Stimulated activated CD8-positive, alpha-beta memory T cell treated with anti-CD3 and anti-CD28 coated beads, Interleukin-7, amount 100 ng/mL, for 4 hours (primary cell): ENCODE data around the gene PPP1R1C.

Experiments
- DNase-seq, 2 donors: peaks; one replicate each; pipeline ENCODE4 v3.0.0-alpha.2; 2020; ENCODE audit warnings: low read depth in 2 of 2

PPP1R1C gene

DNA sequence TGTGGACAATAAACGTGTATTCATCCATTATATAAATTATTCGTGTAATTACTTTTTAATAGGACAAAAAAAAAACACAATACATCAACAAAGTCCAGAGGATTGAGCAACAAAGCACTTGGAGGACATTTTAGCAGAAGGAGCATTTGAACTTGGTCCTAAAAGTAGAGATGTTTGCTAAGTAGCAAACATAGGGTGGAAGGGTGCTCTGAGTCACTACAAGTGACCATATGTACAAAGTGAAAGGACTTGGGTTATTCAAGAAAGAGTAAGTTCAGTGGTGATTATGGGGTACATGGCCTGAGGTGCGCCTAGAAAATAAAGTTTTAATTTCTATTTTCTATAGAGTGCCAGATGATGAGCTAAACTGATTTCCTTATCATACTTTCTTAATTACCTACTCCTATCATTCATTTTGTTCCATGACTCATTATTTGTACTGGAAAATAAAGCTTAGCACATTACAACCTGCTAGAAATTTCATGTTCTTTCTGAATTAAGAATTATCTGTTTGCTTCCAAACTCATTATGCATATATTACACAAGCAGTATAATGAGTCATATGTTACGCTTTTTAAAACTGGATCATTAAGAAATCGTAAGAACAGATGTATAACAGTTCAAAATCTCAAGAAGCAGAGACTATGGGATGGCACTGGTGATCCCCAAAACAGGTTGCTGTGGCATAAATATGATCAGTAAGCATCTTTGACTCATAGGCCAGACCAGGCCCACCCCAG, 13.1 kb upstream of the PPP1R1C start:
- DNase-seq, result no peak

DNA sequence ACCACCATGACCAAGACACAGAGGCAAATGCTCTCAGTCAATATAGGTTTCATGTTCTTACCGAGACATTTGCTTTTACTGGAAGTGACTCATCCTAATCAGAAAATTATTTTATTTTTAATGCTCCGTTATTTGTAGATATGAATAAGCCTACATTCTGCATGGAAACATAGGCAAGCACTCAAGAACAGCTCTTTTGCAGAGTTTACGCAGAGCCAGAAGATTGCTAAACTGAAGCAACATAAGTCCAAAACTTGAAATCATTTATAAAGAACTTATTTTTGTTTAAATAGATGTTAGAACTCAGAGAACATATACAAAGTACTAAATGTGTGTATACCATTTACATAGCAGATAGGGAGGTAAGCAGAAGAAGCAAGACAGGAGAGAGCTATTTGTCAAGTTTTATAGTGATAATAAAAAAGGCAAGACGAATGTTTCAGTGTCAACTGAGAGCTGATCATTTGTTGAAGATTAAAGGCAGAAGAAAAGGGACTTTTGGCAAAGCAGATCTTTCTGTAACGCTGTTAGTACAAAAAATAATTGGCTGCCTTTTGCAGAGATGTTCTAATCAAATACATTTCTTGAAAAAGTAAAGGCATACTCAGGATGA, 12.4 kb upstream of the PPP1R1C start:
- no peak for DNase-seq

DNA sequence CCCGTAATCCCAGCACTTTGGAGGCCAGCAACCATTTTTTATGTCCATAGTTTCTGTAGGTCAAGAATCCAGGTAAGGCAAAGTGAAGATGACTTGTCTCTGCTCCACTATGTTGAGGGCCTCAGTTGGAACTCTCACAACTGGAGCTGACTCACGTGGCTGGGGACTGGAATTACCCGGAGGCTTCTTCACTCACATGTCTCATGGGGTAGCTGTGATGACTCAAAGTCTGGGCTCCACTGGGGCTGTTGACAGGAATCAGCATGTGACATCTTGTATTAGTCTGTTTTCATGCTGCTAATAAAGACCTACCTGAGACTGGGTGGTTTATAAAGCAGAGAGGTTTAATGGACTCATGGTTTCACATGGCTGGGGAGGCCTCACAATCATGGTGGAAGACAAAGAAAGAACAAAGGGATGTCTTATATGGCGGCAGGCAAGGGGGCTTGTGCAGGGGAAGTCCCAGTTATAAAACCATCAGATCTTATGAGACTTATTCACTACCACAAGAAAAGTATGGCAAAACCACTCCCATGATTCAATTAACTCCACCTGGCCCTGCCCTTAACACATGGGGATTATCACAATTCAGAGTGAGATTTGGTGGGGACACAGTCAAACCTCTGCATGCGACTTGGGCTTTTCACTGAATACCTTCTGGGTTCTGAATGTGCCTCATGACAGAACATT, 7.8 kb upstream of the PPP1R1C start:
- DNase-seq, result no peak

DNA sequence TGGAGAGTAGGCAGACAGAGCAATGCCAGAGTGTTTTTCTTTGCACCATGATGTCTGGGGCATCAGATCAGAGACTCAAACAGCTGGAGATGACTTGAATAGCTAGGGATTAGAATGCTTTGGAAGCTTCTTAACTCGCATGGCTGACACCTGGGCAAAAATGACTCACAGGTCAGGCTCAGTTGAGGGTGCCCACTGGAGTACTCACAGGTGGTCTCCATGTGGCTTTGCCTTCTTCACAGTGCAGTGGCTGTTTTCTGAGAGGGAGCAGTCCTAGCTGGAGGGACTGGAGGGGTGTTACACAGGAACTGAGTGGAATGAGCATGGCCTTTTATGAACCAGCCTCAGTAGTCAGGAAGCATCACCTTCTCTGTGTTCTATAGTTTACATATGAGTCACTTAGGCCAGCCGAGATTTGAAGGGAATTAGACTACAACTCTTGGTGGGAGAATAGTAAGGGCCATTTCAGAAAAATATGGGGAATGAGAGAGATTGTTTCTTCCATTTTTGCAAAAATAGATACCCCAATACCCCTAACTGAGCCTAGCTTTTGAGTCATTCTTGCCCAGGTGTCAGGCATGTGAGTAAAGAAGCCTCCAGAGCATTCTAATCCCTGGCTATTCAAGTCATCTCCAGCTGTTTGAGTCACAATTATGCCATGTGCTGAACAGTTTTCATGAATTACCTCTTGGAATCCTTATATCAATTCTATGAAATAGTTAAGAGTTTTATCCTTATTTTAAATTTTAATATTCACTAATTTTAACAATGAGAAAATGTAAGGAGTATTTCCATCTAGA, 7.1 kb upstream of the PPP1R1C start:
- DNase-seq, result no peak

DNA sequence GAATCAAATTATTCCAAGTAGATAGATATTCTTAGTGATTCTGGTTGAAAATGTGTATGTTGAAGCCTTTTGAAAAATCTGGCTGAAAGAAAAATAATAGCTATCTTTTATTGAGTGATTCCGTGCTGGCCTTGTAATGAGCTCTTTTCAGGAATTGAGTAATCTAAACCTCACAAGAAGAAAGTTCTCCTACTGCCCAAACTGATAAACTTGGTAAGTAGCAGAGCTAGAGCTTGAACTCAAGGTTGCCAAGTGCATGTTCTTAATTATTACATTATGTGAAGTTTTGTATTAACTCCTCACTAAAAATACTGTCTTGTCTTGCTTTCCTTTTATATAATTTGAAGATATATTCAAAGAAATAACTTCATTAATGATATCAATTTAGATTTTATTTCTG, 1.6 kb upstream of the PPP1R1C start:
- no peak for DNase-seq

DNA sequence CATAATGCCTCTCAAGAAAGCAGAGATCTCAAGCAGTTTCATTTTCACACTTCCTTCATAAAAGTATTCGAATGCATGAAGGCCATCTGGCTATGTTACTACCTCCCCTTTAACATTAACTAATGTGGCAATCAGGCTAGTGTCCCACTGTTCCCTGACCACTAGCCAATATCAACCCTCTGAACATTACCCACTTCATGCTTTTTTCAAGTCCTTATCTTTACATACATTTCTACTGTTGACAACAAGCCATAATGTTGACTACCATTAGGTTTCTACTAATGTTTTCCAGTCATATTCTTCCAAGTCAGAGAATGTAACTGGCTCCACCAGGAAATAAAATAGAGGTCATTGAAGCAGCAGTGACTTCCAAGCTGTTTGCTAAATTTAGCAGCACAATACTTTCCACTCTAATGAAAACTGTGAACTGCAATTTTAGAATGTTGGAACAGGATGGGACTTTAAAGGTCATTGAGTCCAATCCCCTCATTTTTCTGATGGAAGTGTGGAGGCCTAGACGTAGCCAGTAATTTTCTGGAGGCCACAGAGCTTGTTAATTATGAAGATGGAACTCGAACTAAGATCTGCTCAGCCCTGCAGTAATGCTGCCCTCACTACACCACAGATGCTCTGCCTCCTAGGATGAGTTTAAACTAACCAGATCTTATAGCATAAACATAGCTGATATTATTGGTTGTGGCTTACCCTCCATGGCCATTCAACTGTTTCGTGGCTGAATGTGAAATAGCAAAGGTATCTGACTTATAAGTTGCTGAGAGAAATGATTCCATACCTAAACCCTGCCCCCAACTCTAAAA, 630 bp upstream of the PPP1R1C start:
- DNase-seq, result no peak

DNA sequence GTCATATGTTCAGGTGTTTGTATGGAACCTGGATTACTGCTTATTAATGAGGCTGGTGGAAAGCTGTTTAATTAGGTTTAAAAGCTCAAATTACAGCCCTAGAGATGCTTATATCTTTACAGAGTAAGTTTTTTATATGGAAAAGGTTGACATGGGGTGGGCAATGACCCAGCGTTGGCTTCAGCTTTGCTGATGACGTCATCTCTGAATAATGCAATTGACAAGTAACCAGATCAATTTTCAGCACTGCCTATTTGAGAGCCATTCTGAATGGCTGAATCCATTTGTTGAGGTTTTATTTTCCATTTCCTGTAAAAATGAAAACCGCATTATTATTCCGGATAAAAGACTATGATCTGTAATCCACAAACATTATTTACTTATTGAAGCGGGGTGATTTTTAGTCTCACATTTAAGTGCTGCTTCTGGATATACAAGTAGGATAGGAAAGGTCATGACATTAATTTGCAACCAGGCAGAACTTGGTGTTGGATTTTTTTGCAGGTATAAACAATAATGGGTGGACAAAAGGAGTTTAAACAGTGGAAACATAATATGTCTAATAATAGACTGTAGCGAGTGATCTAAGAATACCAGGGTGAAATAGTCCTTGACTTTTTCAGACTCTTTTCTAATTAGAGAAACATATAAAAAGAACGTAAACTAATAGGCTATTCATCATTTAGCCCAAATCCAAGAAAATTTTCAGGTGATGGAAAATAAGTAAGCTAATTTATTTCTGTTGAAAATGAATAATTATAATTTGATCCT, 2.7 kb downstream of the PPP1R1C start:
- DNase-seq, result no peak

DNA sequence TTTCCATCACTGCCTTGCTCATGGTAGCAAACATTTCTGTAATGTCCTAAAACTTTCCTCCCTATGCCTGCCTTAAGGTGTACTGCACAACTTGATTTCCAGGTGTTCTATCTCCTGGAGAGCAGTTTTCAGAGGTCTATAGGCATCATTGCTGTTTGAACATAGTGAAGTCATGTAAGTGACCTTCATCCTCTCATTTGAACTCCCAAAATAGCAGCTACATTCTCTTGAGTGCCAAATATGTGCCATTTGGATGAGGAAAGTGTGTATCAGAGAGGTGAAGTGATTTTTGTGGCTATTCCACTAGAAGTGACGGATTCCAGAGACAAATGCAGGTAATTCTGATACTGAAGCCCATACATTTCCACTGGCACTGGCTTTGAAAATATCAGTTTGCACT, 3.4 kb downstream of the PPP1R1C start:
- no peak for DNase-seq

DNA sequence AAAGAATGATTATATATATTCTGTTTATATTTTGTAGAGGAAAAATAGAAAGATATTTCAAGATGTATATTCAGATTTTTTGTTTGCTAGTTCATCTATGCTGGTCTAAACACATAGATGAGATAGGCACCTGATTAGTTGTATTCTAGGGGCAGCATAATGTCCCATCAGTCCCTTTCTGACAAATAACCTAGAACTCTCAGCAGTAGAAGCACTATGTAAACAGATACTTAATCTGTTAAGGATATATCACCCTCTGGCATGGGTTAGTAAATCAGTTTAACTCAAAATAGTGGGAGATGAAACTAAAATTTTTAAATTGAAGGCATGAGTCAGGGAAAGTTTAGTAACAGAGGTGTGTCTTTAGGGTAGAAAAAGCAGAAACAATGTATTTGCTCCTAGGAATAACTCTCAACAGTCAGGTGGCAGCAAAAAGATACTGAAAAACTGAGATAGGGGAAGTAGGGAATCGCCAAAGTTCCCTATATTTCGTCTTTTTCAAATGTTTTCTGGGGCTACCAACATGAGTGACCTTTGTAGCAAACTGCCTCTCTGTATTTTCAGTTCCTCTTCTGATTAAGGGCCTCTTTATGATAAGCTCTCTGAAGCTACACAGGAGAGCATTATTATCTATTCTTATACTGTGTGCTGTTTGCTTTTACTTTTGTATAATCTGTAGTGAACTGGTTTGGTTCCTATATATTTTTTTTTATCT, 5.7 kb downstream of the PPP1R1C start:
- no peak for DNase-seq

DNA sequence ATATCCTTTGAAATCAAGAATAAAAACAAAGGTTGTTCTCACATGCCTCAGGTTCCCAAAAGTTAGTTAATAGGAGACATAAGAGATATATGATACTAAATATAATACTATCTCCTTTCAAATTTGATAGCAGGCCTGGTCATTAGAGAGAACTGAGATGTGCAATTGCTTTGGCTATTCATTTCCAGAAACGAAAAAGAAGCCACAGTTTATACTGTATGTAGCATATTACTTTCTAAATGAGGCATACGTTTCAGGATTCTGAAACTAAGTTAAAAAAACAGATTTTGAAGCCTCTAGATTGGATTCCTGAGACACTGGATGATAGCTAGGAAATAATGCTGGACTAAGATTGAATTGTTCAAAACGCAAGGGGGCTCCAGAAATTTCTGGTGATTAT, 7.1 kb downstream of the PPP1R1C start:
- DNase-seq, result no peak

DNA sequence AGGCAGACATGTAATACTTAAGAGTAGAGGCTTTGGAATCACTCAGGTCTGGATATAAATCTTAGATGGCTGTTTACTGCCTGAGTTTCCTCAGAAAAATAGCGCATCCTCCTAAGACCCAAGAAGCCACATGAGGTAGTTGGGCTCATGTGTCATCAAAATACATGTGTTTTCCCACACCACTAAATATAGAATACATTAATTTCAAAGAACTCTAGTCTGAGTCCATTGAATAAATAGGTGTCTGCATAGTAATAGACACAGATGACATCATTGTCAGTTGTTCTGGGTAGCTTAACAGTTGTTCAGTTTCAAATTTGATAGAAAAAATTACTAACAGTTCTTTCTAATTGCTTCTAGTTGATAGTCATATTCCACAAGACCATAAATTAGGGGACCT, 9.6 kb downstream of the PPP1R1C start:
- no peak for DNase-seq

DNA sequence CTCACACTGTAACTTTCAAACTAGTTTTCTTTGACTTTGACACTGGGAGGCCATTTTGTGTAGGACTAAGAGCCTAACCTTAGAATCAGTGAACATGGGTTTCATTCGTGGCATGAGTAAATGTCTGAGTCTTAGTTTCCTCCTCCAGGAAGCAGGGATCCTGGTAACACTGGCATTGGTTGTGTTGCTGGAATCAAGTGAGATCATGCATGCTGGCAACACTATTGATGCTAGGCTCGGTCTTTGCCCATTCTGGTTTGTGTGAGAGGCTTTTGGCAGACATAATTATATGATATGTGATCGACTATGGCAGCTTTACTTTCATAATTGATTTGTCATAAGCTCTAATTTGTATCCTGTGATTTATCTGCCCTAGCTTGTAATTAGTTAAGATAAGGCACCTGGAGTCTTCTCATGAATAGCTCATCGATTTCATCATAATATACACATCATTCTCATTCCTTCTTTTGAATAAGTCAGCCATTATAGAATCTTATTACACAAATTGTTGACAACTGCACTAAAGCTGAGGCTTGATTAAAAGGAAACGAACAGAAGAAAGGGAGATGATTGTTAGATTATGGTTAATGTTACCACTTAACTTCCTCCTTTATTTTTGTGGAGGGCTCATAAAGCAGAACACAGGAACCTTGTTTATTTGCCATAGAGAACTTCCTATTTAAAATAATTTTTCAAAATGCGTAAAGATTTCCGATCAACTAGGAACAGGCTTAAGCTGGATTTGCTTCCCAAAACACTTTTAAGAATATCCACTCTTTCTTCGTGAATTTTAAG, 12.6 kb downstream of the PPP1R1C start:
- no peak for DNase-seq

DNA sequence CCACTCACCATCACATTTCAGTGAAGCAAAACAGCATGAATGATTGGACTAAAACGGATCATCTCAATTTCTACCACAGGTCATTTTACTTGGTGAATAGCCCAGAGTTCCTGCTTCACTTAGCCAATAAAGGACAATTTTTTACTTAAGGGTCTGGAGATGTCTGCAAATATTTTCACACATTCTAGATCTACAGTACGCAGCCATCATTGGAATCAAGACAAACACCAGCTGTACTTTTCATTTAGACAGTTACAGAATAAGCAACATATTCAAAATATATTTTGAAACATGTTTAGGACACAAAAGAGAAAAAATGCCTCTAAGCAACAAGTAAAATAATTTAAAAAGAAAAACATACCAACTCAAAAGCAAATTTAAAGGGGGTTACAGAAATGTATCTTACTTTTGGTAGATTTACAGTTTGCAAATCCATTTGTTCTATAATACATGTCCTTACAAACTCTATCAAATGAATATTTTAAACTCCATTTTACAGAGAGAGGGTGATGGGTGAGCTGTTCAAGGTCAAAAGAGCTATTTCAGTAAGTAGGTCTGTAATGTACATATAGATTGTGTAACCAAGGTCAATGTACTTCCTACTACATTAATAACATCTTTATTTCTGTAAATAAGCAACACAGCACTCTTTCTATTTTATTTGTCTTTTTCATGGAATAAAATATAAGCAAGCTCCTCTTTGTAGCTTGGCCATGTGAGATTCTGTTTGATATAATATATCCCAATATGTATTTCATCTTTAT, 13.4 kb downstream of the PPP1R1C start:
- DNase-seq, result no peak

DNA sequence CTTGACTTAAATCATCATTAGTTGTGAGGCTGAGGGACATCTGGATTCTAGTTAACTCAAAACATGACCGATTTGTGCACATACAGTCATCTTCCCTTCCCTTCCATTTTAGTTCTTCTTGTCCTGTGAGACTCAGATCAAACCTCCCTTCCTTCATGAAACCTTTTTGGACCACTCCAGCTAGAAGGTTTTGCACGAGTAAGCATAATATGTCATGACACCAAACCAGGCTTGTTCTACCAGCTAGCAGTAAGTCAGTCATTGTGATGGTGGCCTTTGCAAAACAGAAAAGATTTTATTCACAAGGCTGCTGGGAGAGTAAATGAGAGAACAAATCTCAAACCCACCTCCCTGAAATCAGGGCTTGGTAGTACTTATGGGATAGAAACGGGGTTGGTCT, 14.3 kb downstream of the PPP1R1C start:
- DNase-seq, result no peak

DNA sequence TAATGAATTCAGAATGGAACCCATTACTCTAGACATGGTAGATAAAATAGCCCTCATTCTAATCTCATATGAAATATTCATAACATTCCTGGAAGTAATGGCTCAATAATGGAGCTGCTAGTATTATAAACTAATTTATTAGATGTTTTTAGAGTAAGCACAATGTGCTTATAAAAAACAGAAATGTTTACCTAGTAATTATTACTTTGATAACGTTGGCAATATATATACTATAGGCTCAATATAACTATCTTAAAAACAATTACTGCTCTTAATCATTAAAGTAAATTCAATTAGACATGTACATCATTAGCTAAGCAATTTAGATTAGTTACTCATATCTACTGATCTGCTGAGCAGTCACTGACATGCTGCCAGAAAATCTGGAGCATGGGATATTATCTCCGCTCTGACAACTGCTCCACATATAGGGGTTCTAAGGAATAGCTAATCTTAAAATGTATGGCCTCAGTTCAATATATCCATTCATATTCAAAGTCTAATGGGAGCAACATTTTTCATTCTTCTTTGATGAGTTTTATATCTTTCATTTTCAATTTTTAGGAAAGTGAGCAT, 19.4 kb downstream of the PPP1R1C start:
- no peak for DNase-seq

DNA sequence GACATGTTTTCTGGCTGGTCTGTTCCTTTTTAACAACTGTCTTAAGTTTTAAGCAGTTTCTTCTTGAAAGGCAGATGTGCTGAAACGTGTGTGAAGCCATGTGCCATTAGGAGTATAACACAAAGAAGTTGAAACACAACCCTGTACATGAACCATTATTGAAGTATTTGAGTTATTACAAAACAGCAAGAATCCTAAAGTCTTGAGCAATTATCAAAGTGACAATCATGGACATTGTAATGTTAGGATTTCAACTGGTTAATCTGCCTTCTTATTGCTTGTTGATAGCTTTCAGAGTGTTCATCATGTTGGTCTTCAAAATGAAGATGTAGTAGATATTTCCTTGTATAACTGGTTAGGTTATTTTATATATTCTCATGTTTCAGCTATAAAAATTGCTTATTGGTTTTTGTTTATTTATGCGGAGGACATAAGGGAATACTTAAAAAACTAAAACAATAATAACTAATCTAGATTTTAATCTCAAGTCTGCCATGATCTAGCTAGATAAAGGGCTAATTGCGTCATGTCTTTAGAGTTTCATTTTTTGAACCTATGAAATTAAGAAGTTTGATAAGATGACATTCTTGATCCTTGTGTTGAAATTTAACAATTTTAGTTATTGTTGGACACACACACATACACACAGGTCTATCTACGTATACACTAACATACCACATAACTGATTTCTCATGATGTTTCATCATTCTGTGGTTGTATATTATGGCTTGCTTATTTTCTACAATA, 21.1 kb downstream of the PPP1R1C start:
- DNase-seq, result no peak

DNA sequence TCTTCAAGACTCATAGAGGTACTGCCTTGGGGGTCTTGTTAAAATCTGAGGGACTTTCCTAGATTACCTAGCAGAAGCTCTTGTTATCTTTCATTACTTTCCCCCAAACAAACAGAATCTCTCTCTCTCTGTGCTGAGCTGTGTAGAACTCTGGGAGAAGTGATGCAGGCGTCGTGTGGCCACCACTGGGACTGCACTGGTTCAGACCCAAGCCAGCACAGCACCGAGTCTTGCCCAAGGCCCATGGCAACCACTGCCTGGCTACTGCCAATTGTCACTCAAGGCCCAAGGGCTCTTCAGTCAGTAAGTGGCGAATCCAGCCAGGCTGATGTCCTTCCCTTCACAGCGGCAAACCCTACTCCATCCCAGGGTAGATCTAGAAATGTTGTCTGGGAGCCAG, 28.6 kb downstream of the PPP1R1C start:
- no peak for DNase-seq
